Measurements from ENCODE around the gene NKAIN2.

Gene NKAIN2

GRCh38 chr6:123810214-123810613, 6.5 kb downstream of the NKAIN2 start:
- no peak for DNase-seq

DNA sequence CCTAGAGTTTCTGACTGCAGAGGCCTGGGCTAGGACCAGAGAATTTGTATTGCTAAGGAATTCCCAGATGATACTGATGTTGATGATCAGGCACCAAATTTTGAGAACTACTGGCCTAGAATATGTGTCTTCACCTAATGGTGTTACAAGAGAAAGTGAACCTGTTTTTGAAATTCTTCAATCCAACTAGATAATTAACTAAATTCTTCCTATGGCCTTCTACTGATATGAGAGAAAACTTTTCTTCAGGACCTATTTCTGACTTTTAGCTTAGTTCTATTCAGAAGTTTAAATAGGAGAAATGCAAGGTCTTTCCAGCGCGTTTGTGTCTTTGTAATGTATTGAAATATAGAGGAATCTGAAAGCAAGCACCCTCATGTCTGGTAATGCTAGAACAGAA, 7.3 kb downstream of the NKAIN2 start:
- DNase-seq = no peak

GRCh38 chr6:123811378-123811777, 7.7 kb downstream of the NKAIN2 start:
- no peak for DNase-seq

DNA sequence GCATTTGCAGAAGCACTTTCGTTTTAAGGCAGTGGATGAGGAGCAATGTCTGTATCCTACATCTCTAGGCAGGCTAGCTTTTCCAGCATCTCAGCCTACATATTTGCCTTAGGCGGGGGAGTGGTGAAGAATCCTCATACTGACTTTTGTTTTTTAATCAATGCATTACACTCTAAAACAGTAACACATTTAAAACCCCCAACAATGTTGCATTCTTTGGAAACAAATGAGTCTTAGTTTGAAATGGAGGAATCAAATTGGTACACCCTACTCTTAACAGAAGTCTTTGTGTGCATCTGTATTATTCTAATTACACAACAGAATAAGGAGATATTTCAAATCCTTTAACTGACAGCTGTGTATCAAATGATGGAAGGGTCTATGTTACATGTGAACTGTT, 9.0 kb downstream of the NKAIN2 start:
- DNase-seq = no peak

GRCh38 chr6:123821112-123821511, 17.4 kb downstream of the NKAIN2 start:
- no peak for DNase-seq

DNA sequence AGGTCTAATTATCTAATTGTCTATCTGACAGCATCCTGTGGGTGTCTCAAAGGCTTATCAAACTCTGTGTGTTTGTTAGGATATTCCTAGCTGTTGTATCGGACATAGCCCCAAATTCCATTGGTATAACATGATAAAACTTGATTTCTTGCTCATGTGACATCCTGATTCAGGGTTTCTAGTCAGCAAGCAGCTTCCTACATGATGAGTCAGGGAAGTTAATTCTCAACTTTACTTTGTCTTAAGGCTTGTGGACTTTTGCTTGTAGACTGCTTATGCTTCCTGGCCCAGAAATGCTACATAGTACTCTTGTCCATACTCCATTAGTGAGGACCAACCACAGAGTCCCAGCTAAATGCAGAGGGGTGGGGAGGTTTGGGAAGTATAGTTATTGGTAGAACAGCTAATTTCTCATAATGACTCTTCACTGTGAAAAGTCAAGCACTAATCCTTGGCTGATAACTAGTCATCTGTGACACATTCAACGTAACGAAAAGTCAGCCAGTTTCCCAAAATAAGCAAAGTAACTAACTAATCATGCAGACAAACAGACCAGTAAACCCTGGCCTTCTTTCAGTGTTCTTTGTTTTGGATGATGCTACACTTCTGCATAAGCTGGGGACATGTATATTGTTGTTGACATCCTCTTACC, 25.8 kb downstream of the NKAIN2 start:
- no peak for DNase-seq

- no peak for DNase-seq
Observed at GRCh38 chr6:123830120-123830519, 26.5 kb downstream of the NKAIN2 start.

GRCh38 chr6:123838505-123839234, 35.0 kb downstream of the NKAIN2 start:
- no peak for DNase-seq

DNA sequence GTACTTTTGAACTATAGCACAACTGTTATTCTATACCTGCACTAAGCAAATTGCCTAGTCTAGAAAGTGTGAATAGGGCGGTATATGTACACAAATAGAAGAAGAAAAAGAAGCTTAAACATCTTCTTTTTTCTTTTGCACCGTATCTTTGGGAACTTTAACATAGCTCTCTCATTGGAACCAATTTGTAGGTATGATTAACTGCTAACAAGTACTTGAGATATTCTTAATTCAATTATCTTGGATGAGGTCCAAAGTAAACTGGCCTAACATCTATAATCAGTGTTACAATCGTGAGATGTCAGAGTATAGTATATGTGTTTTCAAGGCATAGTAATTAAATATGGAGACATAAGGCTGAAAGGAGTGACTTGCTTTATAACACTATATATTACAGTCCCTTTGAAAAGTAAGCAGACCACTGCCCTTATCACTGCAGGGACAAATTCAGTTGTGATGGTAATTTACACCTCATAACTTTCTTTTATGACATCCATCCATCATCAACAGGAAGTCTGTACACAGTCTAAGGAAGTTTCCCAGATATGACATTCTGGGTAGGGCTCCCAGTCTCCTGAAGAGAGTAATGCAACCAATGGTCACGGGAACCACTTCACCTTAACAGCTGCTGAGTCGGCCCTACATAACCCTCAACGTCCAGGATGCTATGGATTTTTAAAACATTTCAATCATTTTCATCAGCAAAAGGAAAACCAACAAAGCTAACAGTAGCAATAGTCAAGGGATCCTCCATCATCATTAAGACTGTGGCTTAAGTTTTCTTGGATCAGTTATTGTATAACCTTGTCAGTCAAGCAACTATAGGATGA, 37.6 kb downstream of the NKAIN2 start:
- DNase-seq = no peak

GRCh38 chr6:123844011-123844410, 40.3 kb downstream of the NKAIN2 start:
- DNase-seq = no peak

GRCh38 chr6:123848347-123848746, 44.7 kb downstream of the NKAIN2 start:
- no peak for DNase-seq

- no peak for DNase-seq
Observed at GRCh38 chr6:123849406-123849805, 45.7 kb downstream of the NKAIN2 start.

- no peak for DNase-seq
Observed at GRCh38 chr6:123850555-123850954, 46.9 kb downstream of the NKAIN2 start.

- no peak for DNase-seq
Observed at GRCh38 chr6:123854201-123854600, 50.5 kb downstream of the NKAIN2 start.

- DNase-seq = no peak
Observed at GRCh38 chr6:123855506-123855905, 51.8 kb downstream of the NKAIN2 start.

- DNase-seq = no peak
Observed at GRCh38 chr6:123859291-123859690, 55.6 kb downstream of the NKAIN2 start.

GRCh38 chr6:123869334-123869733, 65.7 kb downstream of the NKAIN2 start:
- no peak for DNase-seq

- DNase-seq = no peak
Observed at GRCh38 chr6:123873974-123874373, 70.3 kb downstream of the NKAIN2 start.

DNA sequence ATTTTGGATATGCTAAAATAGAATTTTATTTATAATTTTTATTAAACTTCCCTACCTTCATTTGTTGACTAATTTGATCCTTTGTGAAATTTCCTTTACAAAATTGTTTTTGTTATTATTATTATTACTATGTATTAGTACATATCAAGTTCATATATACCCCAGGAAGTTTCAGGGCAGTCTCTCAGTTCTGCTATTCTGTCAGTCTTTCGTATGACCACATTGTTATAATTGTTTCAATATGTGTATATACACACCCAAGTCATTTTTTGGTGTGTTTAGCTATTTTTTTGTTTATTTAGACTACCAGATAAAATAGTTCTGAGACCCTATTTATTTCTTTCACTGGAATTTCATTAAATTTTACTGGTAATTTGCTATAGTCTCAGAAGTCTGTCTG, 72.1 kb downstream of the NKAIN2 start:
- no peak for DNase-seq

DNA sequence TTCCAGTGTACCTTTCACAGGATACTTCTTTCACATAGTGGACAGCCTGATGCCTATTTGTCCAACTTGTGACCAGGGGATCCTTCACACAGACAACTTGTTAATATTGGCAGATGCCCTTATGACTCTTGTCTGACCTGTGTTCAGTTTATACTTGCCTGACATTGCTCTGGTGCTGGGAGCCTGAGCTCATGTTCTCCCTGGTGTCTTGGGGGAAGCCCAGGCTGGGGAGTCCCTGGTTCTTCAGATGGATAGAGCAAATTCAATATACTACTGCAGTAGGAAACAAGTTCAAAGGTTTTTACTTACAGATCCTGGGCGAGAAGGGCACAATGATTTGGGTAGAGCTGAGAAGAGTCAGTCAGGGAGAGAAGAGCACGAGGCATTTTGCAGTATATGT, 76.1 kb downstream of the NKAIN2 start:
- no peak for DNase-seq

DNA sequence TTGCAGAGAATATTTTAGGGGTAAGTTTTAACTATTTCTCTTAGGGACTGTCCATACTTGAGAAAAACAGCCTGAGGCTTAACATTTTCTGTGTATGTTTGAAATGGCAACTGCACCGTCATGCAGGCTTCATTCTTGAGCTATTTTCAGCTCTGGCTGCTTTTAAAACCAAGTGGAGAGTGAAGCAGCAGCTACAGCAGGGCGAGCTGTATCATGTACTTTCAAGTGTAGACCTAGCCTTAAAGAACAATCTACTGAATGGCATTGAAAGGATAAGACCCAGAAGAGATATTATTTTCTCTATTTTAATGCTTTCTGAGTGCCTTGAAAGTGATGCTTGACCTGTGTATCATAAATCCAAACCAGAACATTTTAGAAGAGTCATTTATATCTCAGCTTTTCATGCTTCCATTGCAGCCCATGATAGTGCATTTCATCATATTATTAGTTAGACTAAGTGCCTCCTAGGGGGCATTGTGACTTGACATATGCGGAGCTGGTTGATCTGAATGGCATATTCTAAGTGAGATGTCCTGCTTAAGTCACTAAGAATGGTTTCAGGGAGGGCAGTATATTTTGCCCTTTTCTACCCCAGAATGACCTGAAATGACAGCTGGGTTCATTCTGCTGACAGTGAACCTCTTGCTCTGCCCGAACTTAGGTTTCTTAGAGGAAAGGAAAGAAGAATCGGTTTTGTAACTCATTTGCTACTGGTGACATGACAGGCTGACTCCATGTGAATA, 85.3 kb downstream of the NKAIN2 start:
- peak; percentile 20 for DNase-seq

DNA sequence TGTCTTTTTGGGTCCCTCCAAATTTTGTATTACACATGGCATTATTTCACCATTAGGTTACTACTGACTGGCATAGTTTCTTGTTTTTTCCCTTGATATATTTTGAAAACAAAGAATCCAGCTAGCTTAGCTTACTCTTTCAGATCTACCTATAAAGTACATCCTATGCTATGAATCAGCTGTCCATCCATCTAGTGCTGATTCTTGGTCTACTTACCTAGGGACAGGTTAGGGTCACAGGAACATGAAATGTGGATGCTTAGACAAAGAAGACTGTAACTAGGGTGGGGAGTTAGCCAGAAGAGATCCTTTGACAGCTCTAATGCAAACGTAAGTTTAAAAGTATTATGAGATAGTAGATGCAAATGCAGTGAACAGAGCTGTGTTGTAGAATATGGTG, 91.7 kb downstream of the NKAIN2 start:
- no peak for DNase-seq

DNA sequence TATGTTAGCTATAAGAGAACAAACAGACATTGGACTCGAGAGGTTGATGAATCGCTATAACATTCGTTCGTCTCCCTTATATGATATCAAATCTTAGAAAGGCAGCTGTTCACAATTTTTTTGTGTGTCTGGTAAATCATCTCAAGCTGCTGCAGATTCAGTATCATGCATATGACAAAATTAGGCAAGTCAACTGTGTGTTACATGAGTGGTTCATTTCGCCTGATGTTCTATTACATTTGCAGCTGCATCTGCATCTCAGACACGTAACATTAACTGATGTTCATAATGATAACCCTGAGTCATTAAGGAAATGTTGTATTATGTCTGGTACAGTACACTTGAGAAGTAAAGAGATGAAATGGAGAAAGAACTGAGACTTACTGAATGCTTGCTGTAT, 92.1 kb downstream of the NKAIN2 start:
- no peak for DNase-seq
